ENCODE measurements around the gene CYBB.

Gene CYBB

GRCh38 chrX:37824491-37825214 is 44.8 kb downstream of the CYBB start:
- DNase-seq: no peak
- H3K4me3 ChIP-seq (ENCODE audit: insufficient read depth, low read depth, low read length, poor library complexity, severe bottlenecking): no peak overlapping the region
- H3K27me3 ChIP-seq (replicated peaks; ENCODE audit: control insufficient read depth, insufficient read depth, low read length, poor library complexity, severe bottlenecking): no peaks in the 10 kb centered on the region
- no peaks in the 10 kb centered on the region for H3K9me3 ChIP-seq (ENCODE audit: control insufficient read depth, low read length)
- H3K4me1 ChIP-seq (ENCODE audit: control insufficient read depth, insufficient read depth, low read length, poor library complexity, severe bottlenecking): no peaks in the 10 kb centered on the region
- no peaks in the 10 kb centered on the region for H3K36me3 ChIP-seq (ENCODE audit: control insufficient read depth, insufficient read depth, low read length)
- no peak overlapping the region for H3K27ac ChIP-seq (ENCODE audit: insufficient read depth, low read length, poor library complexity, severe bottlenecking)

GRCh38 chrX:37825215-37825842 is 45.5 kb downstream of the CYBB start:
- Histone ChIP-seq H3K4me1 (ENCODE audit: control insufficient read depth, insufficient read depth, low read length, poor library complexity, severe bottlenecking) (no peaks in the 10 kb centered on the region), H3K27ac (ENCODE audit: insufficient read depth, low read length, poor library complexity, severe bottlenecking) (no peak overlapping the region), H3K36me3 (ENCODE audit: control insufficient read depth, insufficient read depth, low read length) (no peaks in the 10 kb centered on the region), H3K9me3 (ENCODE audit: control insufficient read depth, low read length) (no peaks in the 10 kb centered on the region), H3K27me3 (replicated peaks; ENCODE audit: control insufficient read depth, insufficient read depth, low read length, poor library complexity, severe bottlenecking) (no peaks in the 10 kb centered on the region), H3K4me3 (ENCODE audit: insufficient read depth, low read depth, low read length, poor library complexity, severe bottlenecking) (no peak overlapping the region)
- peak; percentile 23 to 44 (median 25) for DNase-seq

GRCh38 chrX:37829721-37830120 is 49.9 kb downstream of the CYBB start:
- Histone ChIP-seq H3K27ac (ENCODE audit: insufficient read depth, low read length, poor library complexity, severe bottlenecking) (no peak overlapping the region), H3K4me1 (ENCODE audit: control insufficient read depth, insufficient read depth, low read length, poor library complexity, severe bottlenecking) (no peaks in the 10 kb centered on the region), H3K27me3 (replicated peaks; ENCODE audit: control insufficient read depth, insufficient read depth, low read length, poor library complexity, severe bottlenecking) (no peaks in the 10 kb centered on the region), H3K4me3 (ENCODE audit: insufficient read depth, low read depth, low read length, poor library complexity, severe bottlenecking) (no peak overlapping the region), H3K36me3 (ENCODE audit: control insufficient read depth, insufficient read depth, low read length) (no peaks in the 10 kb centered on the region), H3K9me3 (ENCODE audit: control insufficient read depth, low read length) (no peaks in the 10 kb centered on the region)
- DNase-seq: no peak

GRCh38 chrX:37830371-37830770 is 50.5 kb downstream of the CYBB start:
- Histone ChIP-seq H3K9me3 (ENCODE audit: control insufficient read depth, low read length) (no peaks in the 10 kb centered on the region), H3K4me3 (ENCODE audit: insufficient read depth, low read depth, low read length, poor library complexity, severe bottlenecking) (no peak overlapping the region), H3K4me1 (ENCODE audit: control insufficient read depth, insufficient read depth, low read length, poor library complexity, severe bottlenecking) (no peaks in the 10 kb centered on the region), H3K36me3 (ENCODE audit: control insufficient read depth, insufficient read depth, low read length) (no peaks in the 10 kb centered on the region), H3K27ac (ENCODE audit: insufficient read depth, low read length, poor library complexity, severe bottlenecking) (no peak overlapping the region), H3K27me3 (replicated peaks; ENCODE audit: control insufficient read depth, insufficient read depth, low read length, poor library complexity, severe bottlenecking) (no peaks in the 10 kb centered on the region)
- DNase-seq: no peak

GRCh38 chrX:37834937-37835336 is 55.1 kb downstream of the CYBB start:
- no peaks in the 10 kb centered on the region for H3K27me3 ChIP-seq (replicated peaks; ENCODE audit: control insufficient read depth, insufficient read depth, low read length, poor library complexity, severe bottlenecking)
- H3K4me3 ChIP-seq (ENCODE audit: insufficient read depth, low read depth, low read length, poor library complexity, severe bottlenecking): no peak overlapping the region

GRCh38 chrX:37840931-37841330 is 61.1 kb downstream of the CYBB start:
- DNase-seq: no peak
- no peaks in the 10 kb centered on the region for H3K9me3 ChIP-seq (ENCODE audit: control insufficient read depth, low read length)
- H3K4me1 ChIP-seq (ENCODE audit: control insufficient read depth, insufficient read depth, low read length, poor library complexity, severe bottlenecking): no peaks in the 10 kb centered on the region
- no peak overlapping the region for H3K27ac ChIP-seq (ENCODE audit: insufficient read depth, low read length, poor library complexity, severe bottlenecking)
- H3K27me3 ChIP-seq (replicated peaks; ENCODE audit: control insufficient read depth, insufficient read depth, low read length, poor library complexity, severe bottlenecking): no peaks in the 10 kb centered on the region
- H3K4me3 ChIP-seq (ENCODE audit: insufficient read depth, low read depth, low read length, poor library complexity, severe bottlenecking): no peak overlapping the region
- no peaks in the 10 kb centered on the region for H3K36me3 ChIP-seq (ENCODE audit: control insufficient read depth, insufficient read depth, low read length)

More at GRCh38 chrX:37834937-37835336, 55.1 kb downstream of the CYBB start:
- DNase-seq: no peak
- Histone ChIP-seq H3K9me3 (ENCODE audit: control insufficient read depth, low read length) (no peaks in the 10 kb centered on the region), H3K4me1 (ENCODE audit: control insufficient read depth, insufficient read depth, low read length, poor library complexity, severe bottlenecking) (no peaks in the 10 kb centered on the region), H3K27ac (ENCODE audit: insufficient read depth, low read length, poor library complexity, severe bottlenecking) (no peak overlapping the region), H3K36me3 (ENCODE audit: control insufficient read depth, insufficient read depth, low read length) (no peaks in the 10 kb centered on the region)

- Histone ChIP-seq H3K4me3 (ENCODE audit: insufficient read depth, low read depth, low read length, poor library complexity, severe bottlenecking) (no peak overlapping the region), H3K27ac (ENCODE audit: insufficient read depth, low read length, poor library complexity, severe bottlenecking) (no peak overlapping the region), H3K36me3 (ENCODE audit: control insufficient read depth, insufficient read depth, low read length) (no peaks in the 10 kb centered on the region), H3K9me3 (ENCODE audit: control insufficient read depth, low read length) (no peaks in the 10 kb centered on the region), H3K4me1 (ENCODE audit: control insufficient read depth, insufficient read depth, low read length, poor library complexity, severe bottlenecking) (peaks cover 2% of the 10 kb centered on the region), H3K27me3 (replicated peaks; ENCODE audit: control insufficient read depth, insufficient read depth, low read length, poor library complexity, severe bottlenecking) (no peaks in the 10 kb centered on the region)
- DNase-seq: no peak
Measured at GRCh38 chrX:37844622-37845021, 64.8 kb downstream of the CYBB start.

- H3K36me3 ChIP-seq (ENCODE audit: control insufficient read depth, insufficient read depth, low read length): no peaks in the 10 kb centered on the region
- H3K4me1 ChIP-seq (ENCODE audit: control insufficient read depth, insufficient read depth, low read length, poor library complexity, severe bottlenecking): peaks cover 2% of the 10 kb centered on the region
- H3K9me3 ChIP-seq (ENCODE audit: control insufficient read depth, low read length): no peaks in the 10 kb centered on the region
- H3K4me3 ChIP-seq (ENCODE audit: insufficient read depth, low read depth, low read length, poor library complexity, severe bottlenecking): no peak overlapping the region
- H3K27me3 ChIP-seq (replicated peaks; ENCODE audit: control insufficient read depth, insufficient read depth, low read length, poor library complexity, severe bottlenecking): no peaks in the 10 kb centered on the region
- peak overlapping the region; percentile 89 for H3K27ac ChIP-seq (ENCODE audit: insufficient read depth, low read length, poor library complexity, severe bottlenecking)
- no peak for DNase-seq
Measured at GRCh38 chrX:37846141-37846540, 66.3 kb downstream of the CYBB start.

- no peak for DNase-seq
- no peaks in the 10 kb centered on the region for H3K36me3 ChIP-seq (ENCODE audit: control insufficient read depth, insufficient read depth, low read length)
- no peaks in the 10 kb centered on the region for H3K27me3 ChIP-seq (replicated peaks; ENCODE audit: control insufficient read depth, insufficient read depth, low read length, poor library complexity, severe bottlenecking)
- H3K4me3 ChIP-seq (ENCODE audit: insufficient read depth, low read depth, low read length, poor library complexity, severe bottlenecking): peak overlapping the region; percentile 73
- peaks cover 2% of the 10 kb centered on the region for H3K4me1 ChIP-seq (ENCODE audit: control insufficient read depth, insufficient read depth, low read length, poor library complexity, severe bottlenecking)
- peak overlapping the region; percentile 89 for H3K27ac ChIP-seq (ENCODE audit: insufficient read depth, low read length, poor library complexity, severe bottlenecking)
- no peaks in the 10 kb centered on the region for H3K9me3 ChIP-seq (ENCODE audit: control insufficient read depth, low read length)
Measured at GRCh38 chrX:37846558-37846933, 66.7 kb downstream of the CYBB start.

GRCh38 chrX:37846934-37847732 is 67.3 kb downstream of the CYBB start, which contains the start of gene DYNLT3:
TSS of gene DYNLT3 (minus strand) at chrX:37847571. CDS start at chrX:37847510, 61 bp downstream.
- H3K27me3 ChIP-seq (replicated peaks; ENCODE audit: control insufficient read depth, insufficient read depth, low read length, poor library complexity, severe bottlenecking): no peaks in the 10 kb centered on the region
- peak within 1 kb of the TSS; percentile 73 for H3K4me3 ChIP-seq (ENCODE audit: insufficient read depth, low read depth, low read length, poor library complexity, severe bottlenecking)
- H3K9me3 ChIP-seq (ENCODE audit: control insufficient read depth, low read length): no peaks in the 10 kb centered on the region
- peaks cover 2% of the 10 kb centered on the region for H3K4me1 ChIP-seq (ENCODE audit: control insufficient read depth, insufficient read depth, low read length, poor library complexity, severe bottlenecking)
- DNase-seq: peak; percentile 64 to 74 (median 68)
- H3K27ac ChIP-seq (ENCODE audit: insufficient read depth, low read length, poor library complexity, severe bottlenecking): peak within 1 kb of the TSS; percentile 89
- no peaks in the 10 kb centered on the region for H3K36me3 ChIP-seq (ENCODE audit: control insufficient read depth, insufficient read depth, low read length)
